Vein endothelial cell (primary cell): ENCODE measurements around the gene CST9. TPM values are rescaled to one million over a fixed set of nuclear protein-coding genes. Genes with fewer than 3 reads are reported as not detected.

Experiments used
- total RNA-seq: library from RNA; depleted of rRNA; stranded (reverse); fragments of >200 nt; gene quantifications from 2 replicates; pipeline ENCODE4 v1.2.3, GENCODE V29; 2012

Gene CST9
- not detected in 2 replicates for total RNA-seq

GRCh38 chr20:23605867-23606651, at the start of gene CST9:
Gene CST9 (minus strand): TSS chr20:23605917. CDS start chr20:23605864, 53 bp downstream.

GRCh38 chr20:23637282-23638221, 31.8 kb upstream of the CST9 start, which contains the start of gene CST3:
Gene CST3 (minus strand): TSS chr20:23637955. CDS start chr20:23637862, 93 bp downstream.

GRCh38 chr20:23568320-23568970, 37.3 kb downstream of the CST9 start, which contains the start of gene CST9L:
Gene CST9L (minus strand): TSS chr20:23568484. CDS start chr20:23568450, 34 bp downstream.

Other genes with a start within 250 kb of the CST9 start
- 10.9 and 12.4 TPM in 2 replicates for gene GZF1, start 243.7 kb downstream of the CST9 start, total RNA-seq
- gene NAPB, start 184.4 kb downstream of the CST9 start, total RNA-seq = 6.5 and 8.1 TPM in 2 replicates
- gene CSTL1, start 166.2 kb downstream of the CST9 start, total RNA-seq = not detected in 2 replicates
- not detected in 2 replicates for gene CST11, start 153.0 kb downstream of the CST9 start, total RNA-seq
- gene CST8, start 114.8 kb downstream of the CST9 start, total RNA-seq = not detected in 2 replicates
- not detected in 2 replicates for gene CST9L, start 37.4 kb downstream of the CST9 start, total RNA-seq
- 164 and 196 TPM in 2 replicates for gene CST3, start 32.0 kb upstream of the CST9 start, total RNA-seq
- gene CST4, start 83.1 kb upstream of the CST9 start, total RNA-seq = not detected in 2 replicates
- gene CST1, start 145.0 kb upstream of the CST9 start, total RNA-seq = 4.2 TPM in 1 of 2 replicates, not detected in the other
- not detected in 2 replicates for gene CST2, start 220.8 kb upstream of the CST9 start, total RNA-seq